ENCODE data around the gene TANGO2.

TANGO2 gene

GRCh38 chr22:19996694-19997384 lies 24.1 kb upstream of the TANGO2 start:
- DNase-seq, result no peak

- no peak for DNase-seq
These were observed 23.2 kb upstream of the TANGO2 start for GRCh38 chr22:19997561-19998231.

- no peak for DNase-seq
These were observed 22.5 kb upstream of the TANGO2 start for GRCh38 chr22:19998232-19998951.

GRCh38 chr22:19998991-19999820 lies 21.7 kb upstream of the TANGO2 start:
- DNase-seq, result no peak

GRCh38 chr22:20000246-20001081 lies 20.4 kb upstream of the TANGO2 start:
- DNase-seq, result peak; percentile 32

- DNase-seq, result no peak
These were observed 19.8 kb upstream of the TANGO2 start for GRCh38 chr22:20001082-20001638.

GRCh38 chr22:20002128-20002527 lies 18.8 kb upstream of the TANGO2 start:
- no peak for DNase-seq

- DNase-seq, result no peak
These were observed 18.3 kb upstream of the TANGO2 start for GRCh38 chr22:20002636-20003035.

- DNase-seq, result no peak
These were observed 17.6 kb upstream of the TANGO2 start for GRCh38 chr22:20003304-20003703.

- no peak for DNase-seq
These were observed 16.4 kb upstream of the TANGO2 start for GRCh38 chr22:20004464-20004863.

GRCh38 chr22:20008221-20008995 lies 12.5 kb upstream of the TANGO2 start:
- no peak for DNase-seq

GRCh38 chr22:20009018-20009491 lies 11.9 kb upstream of the TANGO2 start:
- no peak for DNase-seq

- DNase-seq, result no peak
These were observed 11.2 kb upstream of the TANGO2 start for GRCh38 chr22:20009582-20010306.

- DNase-seq, result no peak
These were observed 10.4 kb upstream of the TANGO2 start for GRCh38 chr22:20010307-20011122.

- no peak for DNase-seq
These were observed 9.6 kb upstream of the TANGO2 start for GRCh38 chr22:20011123-20011992.

- DNase-seq, result no peak
These were observed 8.7 kb upstream of the TANGO2 start for GRCh38 chr22:20011993-20012740.

- DNase-seq, result no peak
These were observed 8.1 kb upstream of the TANGO2 start for GRCh38 chr22:20012741-20013331.

Measured in midbrain (tissue), 1 donor.